NCI-H2081 (cell line): ENCODE results near the gene AKR1C2.
"Not testable (repeated sequence)": the region's sequence is repeated elsewhere in the genome, so short reads cannot be mapped to it uniquely, and the experiment has no call there.

Experiments
- DNase-seq, 2 experiments: peaks; one replicate each; lab custom pipeline; 2025; lab: John Stamatoyannopoulos, UW

The AKR1C2 gene

GRCh38 chr10:5025461-5025881, 21.8 kb upstream of the AKR1C2 start:
- DNase-seq, result not testable (repeated sequence)

GRCh38 chr10:5023177-5023805, 19.6 kb upstream of the AKR1C2 start:
- no peak for DNase-seq

- not testable (repeated sequence) for DNase-seq
Measured at GRCh38 chr10:5021624-5022290, 18.1 kb upstream of the AKR1C2 start.

GRCh38 chr10:5019770-5020612, 16.3 kb upstream of the AKR1C2 start:
- peak; percentile 56 to 80 for DNase-seq

- not testable (repeated sequence) for DNase-seq
Measured at GRCh38 chr10:5018671-5019277, 15.1 kb upstream of the AKR1C2 start.

- DNase-seq, result no peak
Measured at GRCh38 chr10:5018134-5018533, 14.5 kb upstream of the AKR1C2 start.

- no peak for DNase-seq
Measured at GRCh38 chr10:5014936-5015335, 11.3 kb upstream of the AKR1C2 start.

- not testable (repeated sequence) for DNase-seq
Measured at GRCh38 chr10:5014200-5014910, 10.7 kb upstream of the AKR1C2 start.

- no peak for DNase-seq
Measured at GRCh38 chr10:5013385-5013784, 9.7 kb upstream of the AKR1C2 start.

- DNase-seq, result no peak
Measured at GRCh38 chr10:5012595-5012994, 8.9 kb upstream of the AKR1C2 start.

GRCh38 chr10:5011392-5011791, 7.7 kb upstream of the AKR1C2 start:
- DNase-seq, result not testable (repeated sequence)

GRCh38 chr10:5010043-5010442, 6.4 kb upstream of the AKR1C2 start:
- not testable (repeated sequence) for DNase-seq

GRCh38 chr10:5008857-5009548, 5.3 kb upstream of the AKR1C2 start:
- not testable (repeated sequence) for DNase-seq

- DNase-seq, result not testable (repeated sequence)
Measured at GRCh38 chr10:5004501-5004900, 844 bp upstream of the AKR1C2 start.

GRCh38 chr10:5004030-5004385, 351 bp upstream of the AKR1C2 start:
- not testable (repeated sequence) for DNase-seq

- no peak for DNase-seq
Measured at GRCh38 chr10:5002013-5002727, 1.5 kb downstream of the AKR1C2 start.

- DNase-seq, result no peak
Measured at GRCh38 chr10:4998671-4999070, 5.0 kb downstream of the AKR1C2 start.

GRCh38 chr10:4994260-4994659, 9.4 kb downstream of the AKR1C2 start:
- not testable (repeated sequence) for DNase-seq

GRCh38 chr10:4992564-4992963, 11.1 kb downstream of the AKR1C2 start:
- not testable (repeated sequence) for DNase-seq

- DNase-seq, result not testable (repeated sequence)
Measured at GRCh38 chr10:4991463-4991862, 12.2 kb downstream of the AKR1C2 start.
